T1000 (cell line): ENCODE results near the gene CCDC106.

Source experiments
- DNase-seq: peaks from one replicate; lab custom pipeline; 2025; ENCODE audit warnings: mixed read lengths; lab: John Stamatoyannopoulos, UW

Gene CCDC106

GRCh38 chr19:55613930-55614710, 33.9 kb upstream of the CCDC106 start:
- DNase-seq, result no peak

- DNase-seq, result no peak
Observed at GRCh38 chr19:55614711-55615542, 33.1 kb upstream of the CCDC106 start.

- no peak for DNase-seq
Observed at GRCh38 chr19:55615543-55616394, 32.2 kb upstream of the CCDC106 start.

GRCh38 chr19:55616395-55616875, 31.6 kb upstream of the CCDC106 start:
- DNase-seq, result no peak

- no peak for DNase-seq
Observed at GRCh38 chr19:55617426-55617825, 30.6 kb upstream of the CCDC106 start.

- no peak for DNase-seq
Observed at GRCh38 chr19:55618426-55618825, 29.6 kb upstream of the CCDC106 start.

GRCh38 chr19:55619286-55619685, 28.7 kb upstream of the CCDC106 start:
- no peak for DNase-seq

GRCh38 chr19:55620410-55621204, 27.4 kb upstream of the CCDC106 start:
- DNase-seq, result no peak

GRCh38 chr19:55621205-55621672, 26.8 kb upstream of the CCDC106 start:
- no peak for DNase-seq

GRCh38 chr19:55621673-55622231, 26.3 kb upstream of the CCDC106 start:
- no peak for DNase-seq

GRCh38 chr19:55622242-55622969, 25.6 kb upstream of the CCDC106 start:
- no peak for DNase-seq

- DNase-seq, result no peak
Observed at GRCh38 chr19:55623130-55623529, 24.9 kb upstream of the CCDC106 start.

- DNase-seq, result no peak
Observed at GRCh38 chr19:55623561-55623960, 24.5 kb upstream of the CCDC106 start.

- DNase-seq, result peak; percentile 92
Observed at GRCh38 chr19:55624109-55625003, 23.7 kb upstream of the CCDC106 start, which contains the start of gene ZNF784. Gene ZNF784 (minus strand): TSS chr19:55624566. CDS start chr19:55624561, 5 bp downstream.

GRCh38 chr19:55625004-55625326, 23.0 kb upstream of the CCDC106 start:
- no peak for DNase-seq

- no peak for DNase-seq
Observed at GRCh38 chr19:55626350-55626749, 21.7 kb upstream of the CCDC106 start.

GRCh38 chr19:55632463-55632834, 15.6 kb upstream of the CCDC106 start:
- DNase-seq, result peak; percentile 71

- no peak for DNase-seq
Observed at GRCh38 chr19:55633861-55634260, 14.2 kb upstream of the CCDC106 start.

GRCh38 chr19:55635334-55635717, 12.7 kb upstream of the CCDC106 start:
- no peak for DNase-seq
